ENCODE results near the gene IGSF21. TPM values are rescaled to one million over a fixed set of nuclear protein-coding genes. Genes with fewer than 3 reads are reported as not detected.

Gene IGSF21
- total and polyA plus RNA-seq, 2 experiments from 2014 or later = not detected

GRCh38 chr1:18397641-18398040 is 290.0 kb downstream of the IGSF21 start:
- no peak overlapping the region for H3K4me2 ChIP-seq
- H3K4me3 ChIP-seq = no peak overlapping the region
- peaks cover 4% of the 10 kb centered on the region for H3K4me1 ChIP-seq (ENCODE audit: insufficient read depth)
- no peaks in the 10 kb centered on the region for H3K36me3 ChIP-seq (replicated peaks; ENCODE audit: insufficient read depth, low read depth)
- H3K9me2 ChIP-seq (replicated peaks; ENCODE audit: insufficient read depth) = no peaks in the 10 kb centered on the region
- H4K20me1 ChIP-seq (ENCODE audit: insufficient read depth, poor library complexity, severe bottlenecking) = no peaks in the 10 kb centered on the region
- no peak overlapping the region for H2AFZ ChIP-seq
- H3K27me3 ChIP-seq = peaks cover 6% of the 10 kb centered on the region
- WGBS (ENCODE audit: low lambda C conversion rate, missing lambda C conversion rate) = 77% methylated on average over 4 of the region's 4 CpGs
- H3K27ac ChIP-seq = no peak overlapping the region
- no peaks in the 10 kb centered on the region for H3K79me2 ChIP-seq
- DNase-seq (ENCODE audit: low spot score) = no peak
- no peaks in the 10 kb centered on the region for H3K9me3 ChIP-seq (ENCODE audit: low read depth)
- TF ChIP-seq EZH2 (IDR thresholded peaks at IDR 0.05; ENCODE audit: borderline replicate concordance) = no peak
- no peak for TF ChIP-seq EZH2phosphoT487 (IDR thresholded peaks at IDR 0.05; ENCODE audit: low read depth, severe bottlenecking, unreplicated experiment)
- TF ChIP-seq CTCF (IDR thresholded peaks at IDR 0.05; ENCODE audit: poor library complexity) = no peak

GRCh38 chr1:18398791-18399530 is 291.4 kb downstream of the IGSF21 start:
- no peak overlapping the region for H3K4me2 ChIP-seq

GRCh38 chr1:18400347-18401102 is 292.9 kb downstream of the IGSF21 start:
- no peak for DNase-seq (ENCODE audit: low spot score)
- Histone ChIP-seq H4K20me1 (ENCODE audit: insufficient read depth, poor library complexity, severe bottlenecking) (no peaks in the 10 kb centered on the region), H3K4me1 (ENCODE audit: insufficient read depth) (peaks cover 4% of the 10 kb centered on the region), H3K4me3 (no peak overlapping the region), H3K9me2 (replicated peaks; ENCODE audit: insufficient read depth) (no peaks in the 10 kb centered on the region), H3K27me3 (peaks cover 7% of the 10 kb centered on the region), H2AFZ (no peak overlapping the region), H3K36me3 (replicated peaks; ENCODE audit: insufficient read depth, low read depth) (no peaks in the 10 kb centered on the region), H3K79me2 (no peaks in the 10 kb centered on the region), H3K9me3 (ENCODE audit: low read depth) (no peaks in the 10 kb centered on the region), H3K4me2 (no peak overlapping the region), H3K27ac (no peak overlapping the region)
- WGBS (ENCODE audit: low lambda C conversion rate, missing lambda C conversion rate) = 90% methylated on average over 6 of the region's 7 CpGs
- TF ChIP-seq EZH2 (IDR thresholded peaks at IDR 0.05; ENCODE audit: borderline replicate concordance) (no peak), CTCF (IDR thresholded peaks at IDR 0.05; ENCODE audit: poor library complexity) (no peak), EZH2phosphoT487 (IDR thresholded peaks at IDR 0.05; ENCODE audit: low read depth, severe bottlenecking, unreplicated experiment) (no peak)

More at GRCh38 chr1:18398791-18399530, 291.4 kb downstream of the IGSF21 start:
- Histone ChIP-seq H4K20me1 (ENCODE audit: insufficient read depth, poor library complexity, severe bottlenecking) (no peaks in the 10 kb centered on the region), H3K4me3 (no peak overlapping the region), H3K79me2 (no peaks in the 10 kb centered on the region), H3K36me3 (replicated peaks; ENCODE audit: insufficient read depth, low read depth) (no peaks in the 10 kb centered on the region), H3K9me2 (replicated peaks; ENCODE audit: insufficient read depth) (no peaks in the 10 kb centered on the region), H2AFZ (no peak overlapping the region), H3K4me1 (ENCODE audit: insufficient read depth) (peaks cover 4% of the 10 kb centered on the region), H3K27me3 (peaks cover 7% of the 10 kb centered on the region), H3K9me3 (ENCODE audit: low read depth) (no peaks in the 10 kb centered on the region), H3K27ac (no peak overlapping the region)
- TF ChIP-seq EZH2 (IDR thresholded peaks at IDR 0.05; ENCODE audit: borderline replicate concordance) (no peak), CTCF (IDR thresholded peaks at IDR 0.05; ENCODE audit: poor library complexity) (no peak), EZH2phosphoT487 (IDR thresholded peaks at IDR 0.05; ENCODE audit: low read depth, severe bottlenecking, unreplicated experiment) (no peak)
- DNase-seq (ENCODE audit: low spot score) = no peak
- WGBS (ENCODE audit: low lambda C conversion rate, missing lambda C conversion rate) = 49% methylated on average over 5 of the region's 5 CpGs
